ENCODE results near the gene SGO1.

Gene SGO1

GRCh38 chr3:20201143-20201542 is 15.1 kb upstream of the SGO1 start:
- H2AFZ ChIP-seq (ENCODE audit: low read length) = no peak overlapping the region
- no peaks in the 10 kb centered on the region for H3K36me3 ChIP-seq (replicated peaks; ENCODE audit: insufficient read depth, low read length)
- no peak overlapping the region for H3K27ac ChIP-seq (ENCODE audit: low read length)
- H3K79me2 ChIP-seq (ENCODE audit: low read length) = no peaks in the 10 kb centered on the region
- H3F3A ChIP-seq (ENCODE audit: insufficient read depth, low read length) = no peaks in the 10 kb centered on the region
- TF ChIP-seq EZH2phosphoT487 (IDR thresholded peaks at IDR 0.05; ENCODE audit: low read length) (no peak), CTCF (IDR thresholded peaks at IDR 0.05; ENCODE audit: low read length) (no peak), EZH2 (optimal IDR thresholded peaks at IDR 0.05; ENCODE audit: low read depth, low read length) (no peak)
- DNase-seq = no peak
- H3K4me1 ChIP-seq (ENCODE audit: low read length) = no peaks in the 10 kb centered on the region
- H3K9me3 ChIP-seq (replicated peaks; ENCODE audit: insufficient read depth, low read length) = no peaks in the 10 kb centered on the region
- no peaks in the 10 kb centered on the region for H3K27me3 ChIP-seq (replicated peaks; ENCODE audit: insufficient read depth, low read length)
- no peak overlapping the region for H3K9ac ChIP-seq (ENCODE audit: low read length)
- H3K4me3 ChIP-seq (ENCODE audit: low read length) = no peak overlapping the region
- no peak overlapping the region for H3K4me2 ChIP-seq (ENCODE audit: low read depth, low read length)
- no peaks in the 10 kb centered on the region for H4K20me1 ChIP-seq (ENCODE audit: insufficient read depth, low read length)
- no peaks in the 10 kb centered on the region for H3K9me2 ChIP-seq (replicated peaks; ENCODE audit: insufficient read depth, low read length)

- H3K9me3 ChIP-seq (replicated peaks; ENCODE audit: insufficient read depth, low read length) = no peaks in the 10 kb centered on the region
- no peaks in the 10 kb centered on the region for H3F3A ChIP-seq (ENCODE audit: insufficient read depth, low read length)
- H3K27me3 ChIP-seq (replicated peaks; ENCODE audit: insufficient read depth, low read length) = no peaks in the 10 kb centered on the region
- H2AFZ ChIP-seq (ENCODE audit: low read length) = no peak overlapping the region
- TF ChIP-seq EZH2phosphoT487 (IDR thresholded peaks at IDR 0.05; ENCODE audit: low read length) (no peak), EZH2 (optimal IDR thresholded peaks at IDR 0.05; ENCODE audit: low read depth, low read length) (no peak), CTCF (IDR thresholded peaks at IDR 0.05; ENCODE audit: low read length) (no peak)
- H3K79me2 ChIP-seq (ENCODE audit: low read length) = no peaks in the 10 kb centered on the region
- no peak overlapping the region for H3K4me3 ChIP-seq (ENCODE audit: low read length)
- no peak overlapping the region for H3K4me2 ChIP-seq (ENCODE audit: low read depth, low read length)
- H3K9me2 ChIP-seq (replicated peaks; ENCODE audit: insufficient read depth, low read length) = no peaks in the 10 kb centered on the region
- H4K20me1 ChIP-seq (ENCODE audit: insufficient read depth, low read length) = no peaks in the 10 kb centered on the region
- no peaks in the 10 kb centered on the region for H3K4me1 ChIP-seq (ENCODE audit: low read length)
- no peak overlapping the region for H3K27ac ChIP-seq (ENCODE audit: low read length)
- H3K36me3 ChIP-seq (replicated peaks; ENCODE audit: insufficient read depth, low read length) = no peaks in the 10 kb centered on the region
- DNase-seq = no peak
- H3K9ac ChIP-seq (ENCODE audit: low read length) = no peak overlapping the region
Observed at GRCh38 chr3:20197775-20198174, 11.8 kb upstream of the SGO1 start.

GRCh38 chr3:20194793-20195460 is 8.9 kb upstream of the SGO1 start:
- Histone ChIP-seq H3K27ac (ENCODE audit: low read length) (no peak overlapping the region), H3K79me2 (ENCODE audit: low read length) (no peaks in the 10 kb centered on the region), H2AFZ (ENCODE audit: low read length) (no peak overlapping the region), H3K4me2 (ENCODE audit: low read depth, low read length) (no peak overlapping the region), H3K4me3 (ENCODE audit: low read length) (no peak overlapping the region), H3K9ac (ENCODE audit: low read length) (no peak overlapping the region), H3F3A (ENCODE audit: insufficient read depth, low read length) (no peaks in the 10 kb centered on the region), H3K4me1 (ENCODE audit: low read length) (no peaks in the 10 kb centered on the region), H3K9me2 (replicated peaks; ENCODE audit: insufficient read depth, low read length) (no peaks in the 10 kb centered on the region), H3K36me3 (replicated peaks; ENCODE audit: insufficient read depth, low read length) (no peaks in the 10 kb centered on the region), H4K20me1 (ENCODE audit: insufficient read depth, low read length) (no peaks in the 10 kb centered on the region), H3K9me3 (replicated peaks; ENCODE audit: insufficient read depth, low read length) (no peaks in the 10 kb centered on the region), H3K27me3 (replicated peaks; ENCODE audit: insufficient read depth, low read length) (no peaks in the 10 kb centered on the region)
- no peak for DNase-seq
- TF ChIP-seq EZH2 (optimal IDR thresholded peaks at IDR 0.05; ENCODE audit: low read depth, low read length) (no peak), EZH2phosphoT487 (IDR thresholded peaks at IDR 0.05; ENCODE audit: low read length) (no peak), CTCF (IDR thresholded peaks at IDR 0.05; ENCODE audit: low read length) (no peak)
